ENCODE results near the gene TRPM4. TPM values are rescaled to one million over a fixed set of nuclear protein-coding genes. Genes with fewer than 3 reads are reported as not detected.

Gene TRPM4
- total and polyA plus RNA-seq, 2 of the 8 experiments (the other 6 are each of a cell fraction or from before 2014, with no cell fraction given), result 11.3 to 13.3 TPM

DNA sequence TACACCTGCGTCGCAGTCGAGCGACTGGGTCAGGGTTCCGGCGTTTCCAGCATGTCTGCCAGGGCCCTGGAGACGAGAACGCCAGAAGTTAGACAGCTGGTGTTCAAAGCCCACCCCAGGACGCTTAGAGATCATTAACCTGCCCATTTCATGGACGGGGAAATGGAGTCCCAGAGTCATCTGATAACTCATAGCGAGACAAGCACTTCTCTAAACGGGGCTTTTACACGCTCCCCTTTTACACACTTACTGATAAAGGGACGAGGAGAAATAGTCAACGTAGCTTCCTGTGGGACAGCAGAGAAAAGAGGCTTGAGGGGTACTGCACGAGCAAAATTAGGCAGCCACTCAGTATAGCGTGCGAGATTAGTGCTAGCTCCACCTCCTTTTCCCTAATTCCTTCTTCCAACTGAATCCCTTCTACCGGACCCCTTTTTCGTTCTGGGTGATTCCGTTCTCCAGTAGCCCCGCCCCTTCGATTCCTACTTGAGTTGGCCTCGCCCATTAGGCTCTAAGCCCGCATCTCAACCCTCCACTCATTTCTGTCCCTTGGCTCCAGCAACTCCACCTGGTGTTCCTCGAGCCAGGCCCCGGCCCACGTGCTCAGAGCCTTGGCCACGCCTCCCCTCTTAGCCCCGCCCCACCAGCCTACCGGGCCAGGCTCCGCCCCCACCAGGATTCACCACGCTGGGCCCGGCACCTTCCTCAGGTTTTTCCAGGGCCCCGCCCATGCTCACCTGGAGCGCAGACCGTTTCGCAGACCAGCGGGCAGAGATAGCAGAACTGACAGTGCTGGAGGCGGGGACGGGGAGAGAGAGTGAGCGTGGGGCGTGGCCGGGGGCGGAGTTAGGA is 6.1 kb upstream of the TRPM4 start (continued):
- TF ChIP-seq SIN3A (conservative IDR thresholded peaks at IDR 0.05 in 1 of 2, IDR thresholded peaks at IDR 0.05 in 1 of 2; ENCODE audit: low read depth in 1 of 2, low read length in 2 of 2), result peak in 1 of 2 experiments; percentile 92; a peak in 3 of 4 replicates
- TF ChIP-seq EP300 (IDR thresholded peaks at IDR 0.05; ENCODE audit: borderline replicate concordance in 1 of 2, low read depth in 2 of 2, low read length in 2 of 2), result peak in 1 of 2 experiments; percentile 54; a peak in 1 of 3 replicates
- TF ChIP-seq BRCA1 (IDR thresholded peaks at IDR 0.05; ENCODE audit: low read depth, low read length), result no peak
- TF ChIP-seq KDM4A (IDR thresholded peaks at IDR 0.05; ENCODE audit: low read depth, low read length, severe bottlenecking), result no peak
- no peak for TF ChIP-seq RBBP5 (IDR thresholded peaks at IDR 0.05; ENCODE audit: borderline replicate concordance, low read depth, low read length)
- peak in 1 of 2 experiments; percentile 84; a peak in 1 of 4 replicates for TF ChIP-seq HDAC2 (IDR thresholded peaks at IDR 0.05; ENCODE audit: borderline replicate concordance in 1 of 2, low read depth in 2 of 2, low read length in 2 of 2)
- TF ChIP-seq EZH2 (IDR thresholded peaks at IDR 0.05; ENCODE audit: low read depth, low read length, severe bottlenecking), result no peak
- peak; percentile 30 for TF ChIP-seq POLR2AphosphoS5 (IDR thresholded peaks at IDR 0.05; ENCODE audit: low read depth, low read length)
- TF ChIP-seq BACH1 (IDR thresholded peaks at IDR 0.05; ENCODE audit: low read length), result no peak
- no peak for TF ChIP-seq MAFK (IDR thresholded peaks at IDR 0.05; ENCODE audit: low read depth, low read length)
- TF ChIP-seq TCF12 (IDR thresholded peaks at IDR 0.05; ENCODE audit: low read depth, low read length), result 0 out of 2 replicates have a peak, but pooled peaks have one; percentile 10
- no peak for TF ChIP-seq RXRA (IDR thresholded peaks at IDR 0.05; ENCODE audit: insufficient read depth, low read depth, low read length)
- TF ChIP-seq SIX5 (IDR thresholded peaks at IDR 0.05; ENCODE audit: low read depth, low read length), result peak; percentile 26; the same call in 1 of the 2 replicates
- 0 out of 2 replicates have a peak, but pooled peaks have one; percentile 56 for TF ChIP-seq CHD1 (IDR thresholded peaks at IDR 0.05; ENCODE audit: low read depth, low read length)
- no peak for TF ChIP-seq CBX5 (IDR thresholded peaks at IDR 0.05; ENCODE audit: low read depth, low read length)
- TF ChIP-seq SP2 (IDR thresholded peaks at IDR 0.05; ENCODE audit: low read length), result no peak
- peak; percentile 90; the same call in 1 of the 2 replicates for TF ChIP-seq SP4 (IDR thresholded peaks at IDR 0.05; ENCODE audit: low read length)
- TF ChIP-seq CREB1 (IDR thresholded peaks at IDR 0.05), result no peak
- TF ChIP-seq POU5F1 (IDR thresholded peaks at IDR 0.05; ENCODE audit: low read depth, low read length), result no peak
- no peak for TF ChIP-seq GTF2F1 (IDR thresholded peaks at IDR 0.05; ENCODE audit: borderline replicate concordance, low read depth, low read length)
- TF ChIP-seq, protein P1, sequence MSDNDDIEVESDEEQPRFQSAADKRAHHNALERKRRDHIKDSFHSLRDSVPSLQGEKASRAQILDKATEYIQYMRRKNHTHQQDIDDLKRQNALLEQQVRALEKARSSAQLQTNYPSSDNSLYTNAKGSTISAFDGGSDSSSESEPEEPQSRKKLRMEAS (IDR thresholded peaks at IDR 0.05), result peak; percentile 96
- no peak for TF ChIP-seq SRF (IDR thresholded peaks at IDR 0.05; ENCODE audit: low read depth, low read length)
- TF ChIP-seq CHD2 (IDR thresholded peaks at IDR 0.05; ENCODE audit: low read length), result 0 out of 2 replicates have a peak, but pooled peaks have one; percentile 8
- TF ChIP-seq CTBP2 (IDR thresholded peaks at IDR 0.05; ENCODE audit: borderline replicate concordance, insufficient read depth, insufficient read length, low read length), result no peak
